Kidney capillary endothelial cell (primary cell): ENCODE data around the gene UBE2R2.
"Not testable (repeated sequence)": the region's sequence is repeated elsewhere in the genome, so short reads cannot be mapped to it uniquely, and the experiment has no call there.

Experiments
- DNase-seq: peaks from one replicate; pipeline ENCODE4 v3.0.0-alpha.2; 2018; ENCODE audit warnings: low spot score

The UBE2R2 gene

DNA sequence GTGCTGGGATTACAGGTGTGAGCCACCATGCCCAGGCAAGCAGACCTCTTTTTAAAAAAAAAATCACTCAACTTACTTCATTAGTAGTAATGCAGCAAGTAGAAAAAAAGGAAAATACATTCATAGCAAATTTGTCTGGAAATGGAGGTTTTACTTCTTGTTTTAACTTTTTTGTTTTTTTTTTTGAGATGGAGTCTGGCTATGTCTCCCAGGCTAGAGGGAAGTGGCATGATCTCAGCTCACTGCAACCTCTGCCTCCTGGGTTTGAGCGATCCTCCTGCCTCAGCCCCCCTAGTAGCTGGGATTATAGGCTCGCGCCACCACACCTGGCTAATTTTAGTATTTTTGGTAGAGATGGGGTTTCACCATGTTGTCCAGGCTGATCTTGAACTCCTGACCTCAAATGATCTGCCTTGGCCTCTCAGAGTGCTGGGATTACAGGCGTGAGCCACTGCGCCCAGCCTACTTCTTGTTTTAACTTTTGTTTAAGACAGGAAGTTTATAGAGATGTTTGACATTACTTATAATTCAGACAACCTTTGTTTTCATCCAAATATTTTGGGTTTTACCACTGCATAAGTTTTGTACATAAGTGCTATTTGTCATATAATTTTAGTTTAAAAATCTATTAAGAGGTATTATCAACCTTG is 26.5 kb downstream of the UBE2R2 start:
- DNase-seq = no peak

DNA sequence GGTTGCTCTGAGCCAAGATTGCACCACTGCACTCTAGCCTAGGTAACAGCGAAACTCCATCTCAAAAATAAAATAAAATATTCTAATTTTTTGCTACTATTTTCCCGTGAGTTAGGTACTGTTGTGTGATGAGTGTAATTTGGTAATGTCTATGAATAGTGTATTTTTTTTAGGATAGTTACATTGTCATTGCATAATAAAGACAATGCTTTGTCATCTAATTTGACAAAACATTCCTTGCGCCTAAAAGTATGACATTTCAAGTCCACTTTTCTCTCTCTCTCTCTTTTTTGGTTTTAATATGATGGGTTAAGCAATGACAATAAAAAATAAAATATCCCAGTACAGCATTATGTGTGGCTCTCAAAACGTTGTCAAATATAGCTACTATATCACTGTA is 29.3 kb downstream of the UBE2R2 start:
- no peak for DNase-seq

DNA sequence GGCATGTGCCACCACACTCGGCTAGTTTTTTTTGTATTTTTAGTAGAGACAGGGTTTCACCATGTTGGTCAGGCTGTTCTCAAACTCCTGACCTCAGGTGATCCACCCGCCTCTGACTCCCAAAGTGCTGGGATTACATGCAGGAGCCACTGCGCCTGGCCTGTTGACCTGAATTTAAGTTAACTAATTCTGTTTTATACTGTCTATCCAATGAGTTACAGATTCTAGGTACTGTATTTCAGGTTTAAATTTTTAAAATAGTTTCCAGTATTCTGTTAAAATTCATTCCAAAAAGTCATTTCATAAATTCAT is 30.9 kb downstream of the UBE2R2 start:
- not testable (repeated sequence) for DNase-seq

DNA sequence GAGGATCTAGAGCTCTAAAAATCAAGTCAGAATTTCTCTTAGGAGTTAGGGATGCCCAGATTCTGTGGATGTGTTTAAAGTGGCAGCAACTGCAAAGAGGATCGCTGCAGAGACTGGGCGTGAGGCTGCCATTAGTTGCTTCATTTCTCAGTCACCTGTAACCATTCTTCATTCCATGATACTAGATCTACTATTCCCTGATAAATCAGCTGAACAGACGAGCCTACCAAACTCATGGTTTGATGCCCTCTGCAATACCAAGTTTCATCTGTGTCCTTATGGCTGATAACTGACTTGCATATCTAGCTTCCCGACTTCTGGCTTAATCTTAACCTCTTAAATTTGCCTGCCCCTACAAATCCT is 33.3 kb downstream of the UBE2R2 start:
- no peak for DNase-seq

DNA sequence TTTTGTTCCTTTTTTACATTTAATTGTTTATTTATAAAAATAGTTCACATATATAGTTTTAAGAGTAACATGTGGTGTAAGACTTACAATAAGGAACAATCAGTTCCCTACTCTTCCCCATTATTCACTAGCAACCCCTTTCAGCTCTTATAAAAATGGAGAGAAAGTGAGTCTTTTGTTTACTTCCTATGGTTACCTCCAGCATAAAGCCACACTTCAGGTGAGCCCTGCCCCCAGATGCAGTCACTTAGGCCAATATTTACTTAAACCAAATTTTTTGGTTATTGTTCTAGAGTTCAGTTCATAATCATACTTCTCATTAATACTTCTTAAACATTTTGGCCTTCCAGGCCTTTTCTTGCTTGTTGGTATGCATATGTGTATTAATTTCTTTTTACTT is 33.7 kb downstream of the UBE2R2 start:
- DNase-seq = no peak

DNA sequence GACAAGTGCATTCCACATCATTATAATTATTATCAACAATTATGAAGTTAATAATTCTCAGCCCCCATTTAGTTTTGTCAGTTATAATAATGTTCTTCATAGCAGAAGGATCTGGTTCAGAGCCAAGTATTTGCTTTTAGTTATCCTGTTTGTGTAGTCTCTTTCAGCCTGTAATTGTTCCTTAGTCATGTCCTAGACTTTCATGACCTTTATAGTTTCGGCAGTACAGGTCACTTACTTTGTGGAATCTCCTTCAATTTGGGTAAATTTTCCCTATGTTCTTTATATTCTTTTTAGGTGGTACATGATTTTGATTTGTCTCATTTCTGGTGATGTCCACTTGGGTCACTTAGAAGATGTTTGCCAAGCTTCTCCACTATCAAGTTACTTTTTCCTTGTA is 34.3 kb downstream of the UBE2R2 start:
- no peak for DNase-seq

DNA sequence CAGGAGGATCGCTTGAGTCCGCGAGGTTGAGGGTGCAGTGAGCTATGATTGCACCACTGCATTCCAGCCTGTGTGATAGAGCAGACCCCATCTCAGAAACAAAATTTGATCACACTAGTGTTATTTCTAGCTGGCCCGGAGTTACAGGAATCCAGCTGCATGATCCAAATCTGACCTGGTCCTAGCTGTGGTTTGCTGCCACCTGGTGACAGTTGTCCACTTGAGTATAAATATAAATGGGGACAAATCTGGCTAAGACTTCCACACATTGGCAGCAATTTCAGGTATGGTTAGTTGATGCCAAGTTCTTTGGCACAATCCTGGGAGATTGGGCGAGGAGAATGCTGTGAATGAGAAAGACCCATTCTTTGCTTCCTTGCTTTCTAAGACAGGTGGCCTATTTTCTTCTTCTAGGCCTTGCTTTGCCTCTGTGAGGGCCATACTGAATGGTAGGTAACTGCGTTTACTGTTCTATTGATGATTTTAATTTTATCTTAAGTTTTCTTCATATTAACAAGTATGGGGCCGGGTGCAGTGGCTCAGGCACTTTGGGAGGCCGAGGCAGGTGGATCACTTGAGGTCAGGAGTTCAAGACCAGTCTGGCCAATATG is 35.4 kb downstream of the UBE2R2 start:
- peak; percentile 40 for DNase-seq

DNA sequence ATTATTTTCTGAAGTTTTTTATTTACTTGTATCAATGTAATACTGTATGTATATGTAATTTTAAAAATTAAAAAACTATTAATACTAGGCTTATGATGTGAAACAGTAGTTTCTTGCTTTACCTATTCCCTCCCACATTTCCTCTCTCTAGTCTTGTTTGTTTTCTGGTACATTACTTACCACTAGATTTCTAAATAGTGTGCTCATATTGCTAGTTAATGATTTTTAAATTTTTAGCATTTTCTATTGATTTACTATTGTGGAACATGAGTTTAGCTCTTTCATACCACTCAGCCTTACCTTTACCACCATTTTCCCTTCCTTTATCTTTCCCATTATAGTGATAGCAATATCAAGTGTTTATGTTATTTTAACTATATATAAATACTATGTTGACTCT is 39.3 kb downstream of the UBE2R2 start:
- no peak for DNase-seq

DNA sequence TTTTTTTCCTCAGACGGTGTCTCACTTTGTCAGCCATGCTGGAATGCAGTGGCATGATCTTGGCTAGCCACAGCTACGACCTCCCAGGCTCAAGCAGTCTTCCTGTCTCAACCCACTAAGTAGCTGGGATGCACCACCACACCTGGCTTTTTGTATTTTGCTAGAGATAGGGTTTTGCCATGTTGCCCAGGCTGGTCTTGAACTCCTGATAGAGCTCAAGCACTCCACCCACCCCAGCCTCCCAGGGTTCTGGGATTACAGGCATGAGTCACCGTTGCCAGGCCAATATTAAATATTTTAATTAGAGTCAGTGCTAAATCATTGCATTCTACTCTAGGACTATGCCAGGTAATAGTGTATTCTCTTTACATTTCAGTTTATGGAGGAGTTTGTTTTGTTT is 41.5 kb downstream of the UBE2R2 start:
- no peak for DNase-seq

DNA sequence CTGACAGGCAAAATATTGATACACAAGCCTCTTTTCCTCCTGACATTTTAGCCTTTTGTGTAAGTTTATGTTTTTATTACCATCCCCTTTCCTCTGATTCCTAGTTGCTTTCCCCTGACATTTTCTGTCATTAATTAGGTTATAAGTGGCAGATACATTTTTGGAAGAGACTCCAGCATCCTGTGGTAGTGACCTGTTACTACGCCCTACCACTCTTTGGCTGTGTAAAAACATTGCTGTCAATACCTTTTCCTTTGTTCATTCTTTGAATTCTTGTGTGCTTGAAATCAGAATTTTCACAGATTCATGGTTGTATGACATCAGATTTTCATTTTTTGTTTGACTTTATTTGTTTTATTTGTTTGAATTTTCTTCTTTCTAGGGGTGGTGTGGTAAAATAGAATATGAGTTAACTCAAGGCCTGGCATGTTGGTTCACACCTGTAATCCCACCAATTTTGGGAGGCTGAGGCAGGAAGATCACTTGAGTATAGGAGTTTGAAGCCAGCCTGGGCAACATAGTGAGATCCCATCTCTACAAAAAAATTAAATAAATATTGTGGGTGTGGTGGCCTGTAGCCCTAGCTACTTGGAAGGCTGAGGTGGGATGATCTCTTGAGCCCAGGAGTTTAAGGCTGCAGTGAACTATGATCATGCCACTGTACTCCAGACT is 43.4 kb downstream of the UBE2R2 start:
- DNase-seq = no peak

DNA sequence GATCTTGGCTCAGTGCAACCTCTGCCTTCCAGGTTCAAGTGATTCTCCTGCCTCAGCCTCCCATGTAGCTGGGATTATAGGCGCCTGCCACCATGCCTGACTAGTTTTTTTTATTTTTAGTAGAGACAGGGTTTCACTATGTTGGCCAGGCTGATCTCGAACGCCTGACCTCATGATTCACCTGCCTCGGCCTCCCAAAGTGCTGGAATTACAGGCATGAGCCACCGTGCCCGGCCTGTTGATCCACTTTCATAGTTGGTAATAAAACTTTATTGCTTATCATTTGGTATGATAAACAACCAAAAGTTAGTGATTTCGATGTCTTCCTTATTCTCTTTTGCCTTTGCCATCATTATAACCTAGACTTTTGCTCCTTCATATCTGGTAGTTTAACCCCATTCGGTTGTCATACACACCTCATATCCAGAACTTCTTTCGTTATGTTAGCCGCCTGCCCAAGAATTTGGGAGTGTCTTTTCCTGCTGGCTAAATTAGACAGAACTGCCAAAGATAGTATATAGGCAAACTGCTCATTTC is 45.0 kb downstream of the UBE2R2 start:
- no peak for DNase-seq

DNA sequence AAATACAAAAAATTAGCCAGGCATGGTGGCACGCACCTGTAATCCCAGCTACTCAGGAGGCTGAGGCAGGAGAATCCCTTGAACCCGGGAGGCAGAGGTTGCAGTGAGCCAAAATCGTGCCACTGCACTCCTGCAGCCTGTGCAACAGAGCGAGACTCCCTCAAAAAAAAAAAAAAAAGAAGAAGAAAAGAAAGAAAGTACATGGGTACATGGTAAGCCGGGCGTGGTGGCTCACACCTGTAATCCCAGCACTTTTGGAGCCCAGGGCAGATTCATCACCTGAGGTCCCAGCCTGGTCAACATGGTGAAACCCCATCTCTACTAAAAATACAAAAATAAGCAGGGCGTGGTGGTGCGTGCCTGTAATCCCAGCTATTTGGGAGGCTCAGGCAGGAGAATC is 46.1 kb downstream of the UBE2R2 start:
- DNase-seq = not testable (repeated sequence)

DNA sequence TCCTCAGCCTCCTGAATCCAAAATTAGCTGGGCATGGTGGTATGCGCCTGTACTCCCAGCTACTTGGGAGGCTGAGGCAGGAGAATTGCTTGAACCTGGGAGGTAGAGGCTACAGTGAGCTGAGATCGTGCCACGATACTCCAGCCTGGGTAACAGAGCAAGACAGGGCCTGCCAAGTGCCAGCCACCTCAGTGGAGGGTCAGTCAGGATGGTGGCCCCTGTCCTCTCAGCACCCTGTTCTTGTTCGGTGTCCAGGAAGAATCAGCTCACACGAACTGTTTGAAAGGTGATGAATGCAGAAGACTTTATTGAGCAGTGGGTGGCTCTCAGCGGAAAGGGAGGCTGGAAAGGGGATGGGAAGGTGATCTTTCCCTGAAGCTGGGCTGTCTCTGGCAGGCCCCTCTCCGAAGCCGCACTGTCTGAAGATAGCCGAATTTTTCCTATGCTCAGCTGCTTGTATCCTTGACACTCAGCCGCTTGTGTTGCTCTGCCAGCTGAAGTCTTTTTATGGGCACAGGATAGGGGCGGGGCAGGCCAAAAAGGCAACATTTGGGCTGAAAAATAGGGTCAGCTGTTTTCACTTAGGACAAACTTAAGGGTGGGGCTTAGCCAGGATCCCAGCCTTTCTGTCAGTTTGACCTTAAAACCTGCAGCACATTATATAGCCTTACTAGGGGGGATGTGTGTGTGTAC is 50.9 kb downstream of the UBE2R2 start:
- DNase-seq = no peak

DNA sequence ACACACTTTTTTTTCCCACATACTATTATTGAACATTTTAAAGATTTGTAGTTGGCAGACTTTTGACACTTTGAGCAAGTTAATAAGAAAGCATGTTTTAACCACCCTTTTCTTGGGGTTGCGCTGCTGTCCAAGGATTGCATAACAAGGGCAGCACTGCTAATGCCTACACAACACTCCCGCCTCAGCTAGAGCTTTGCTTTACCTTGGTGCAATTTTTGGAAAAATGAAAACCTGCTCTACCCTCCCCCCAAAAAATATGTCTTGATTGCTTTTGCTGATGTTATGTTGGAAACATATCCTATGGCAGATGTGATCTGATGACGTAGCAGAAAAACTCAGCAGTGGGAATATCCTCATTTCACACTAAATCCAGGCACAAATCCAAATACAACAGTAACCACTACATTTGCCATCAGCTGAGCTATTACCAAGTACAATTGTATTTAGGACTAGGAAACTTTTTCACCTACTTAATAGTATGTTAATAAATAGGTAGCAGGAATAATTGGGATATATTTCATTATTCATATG is 51.5 kb downstream of the UBE2R2 start:
- no peak for DNase-seq

DNA sequence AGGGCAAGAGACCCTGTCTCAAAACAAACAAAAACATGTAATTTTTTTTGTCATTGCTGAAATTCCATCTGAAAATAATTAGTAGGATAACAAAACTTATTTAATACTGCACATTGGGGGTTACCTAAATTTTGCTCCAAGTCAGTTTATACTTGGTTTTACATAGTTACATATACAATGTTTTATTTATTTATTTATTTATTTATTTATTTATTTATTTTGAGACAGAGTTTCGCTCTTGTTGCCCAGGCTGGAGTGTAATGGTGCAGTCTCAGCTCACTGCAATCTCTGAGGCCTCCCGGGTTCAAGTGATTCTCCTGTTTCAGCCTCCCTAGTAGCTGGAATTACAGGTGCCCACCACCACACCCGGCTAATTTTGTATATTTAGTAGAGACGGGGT is 52.3 kb downstream of the UBE2R2 start:
- DNase-seq = not testable (repeated sequence)

DNA sequence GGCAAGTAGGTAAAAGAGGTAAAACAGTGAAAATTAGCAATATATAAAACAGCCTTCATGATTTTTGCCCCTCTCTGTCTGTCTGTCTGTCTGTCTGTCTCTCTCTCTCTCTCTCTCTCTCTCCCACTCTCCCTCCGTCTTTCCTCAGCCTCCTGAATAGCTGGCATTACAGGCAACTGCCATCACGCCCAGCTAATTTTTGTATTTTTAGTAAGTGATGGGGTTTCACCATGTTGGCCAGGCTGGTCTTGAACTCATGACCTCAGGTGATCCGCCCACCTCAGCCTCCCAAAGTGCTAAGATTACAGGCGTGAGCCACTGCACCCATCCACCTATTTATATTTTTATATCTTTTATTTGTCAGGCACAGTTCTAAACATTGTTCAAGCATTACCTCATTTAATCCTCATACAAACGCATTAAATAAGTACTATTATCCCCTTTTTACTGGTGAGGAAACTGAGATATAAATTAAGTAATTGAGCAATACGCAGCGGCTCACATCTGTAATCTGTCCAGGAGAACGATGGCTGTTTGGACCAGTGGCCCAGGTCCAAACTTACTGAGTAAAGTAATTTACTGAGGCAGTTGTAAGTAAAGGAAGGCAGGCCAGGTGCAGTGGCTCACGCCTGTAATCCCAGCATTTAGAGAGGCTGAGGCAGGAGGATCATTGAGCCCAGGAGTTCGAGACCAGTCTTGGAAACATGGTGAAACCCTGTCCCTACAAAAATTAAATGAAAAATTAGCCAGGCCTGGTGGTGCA is 60.9 kb downstream of the UBE2R2 start:
- no peak for DNase-seq

DNA sequence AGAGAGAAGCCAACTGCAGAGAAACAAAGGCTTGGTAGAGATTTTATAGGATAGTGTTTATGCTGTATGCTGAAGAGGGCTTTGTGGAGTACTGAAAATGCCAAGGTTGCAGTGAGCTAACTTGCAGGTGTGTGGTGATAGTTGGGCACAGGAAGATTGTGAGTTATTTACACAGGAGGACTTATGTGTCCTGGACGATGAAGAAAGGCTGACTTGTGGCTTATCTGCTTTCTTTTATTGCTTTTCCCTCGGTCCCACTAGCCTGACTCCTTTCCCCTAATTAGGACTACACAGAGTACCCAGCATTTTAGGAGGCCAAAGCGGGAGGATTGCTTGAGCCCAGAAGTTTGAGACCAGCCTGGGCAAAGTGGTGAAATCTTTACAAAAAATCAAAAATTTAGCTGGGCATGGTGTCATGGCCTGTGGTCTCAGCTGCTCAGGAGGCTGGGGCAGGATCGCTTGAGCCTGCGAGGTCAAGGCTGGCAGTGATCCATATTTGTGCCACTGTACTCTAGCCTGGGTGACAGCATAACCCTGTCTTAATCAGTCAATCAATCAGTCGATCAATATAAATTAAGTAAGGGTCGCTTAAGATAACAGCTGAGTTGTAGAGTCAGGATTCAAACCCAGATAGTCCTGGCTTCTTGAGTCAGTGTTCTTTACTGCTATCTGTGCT is 61.9 kb downstream of the UBE2R2 start:
- DNase-seq = no peak

DNA sequence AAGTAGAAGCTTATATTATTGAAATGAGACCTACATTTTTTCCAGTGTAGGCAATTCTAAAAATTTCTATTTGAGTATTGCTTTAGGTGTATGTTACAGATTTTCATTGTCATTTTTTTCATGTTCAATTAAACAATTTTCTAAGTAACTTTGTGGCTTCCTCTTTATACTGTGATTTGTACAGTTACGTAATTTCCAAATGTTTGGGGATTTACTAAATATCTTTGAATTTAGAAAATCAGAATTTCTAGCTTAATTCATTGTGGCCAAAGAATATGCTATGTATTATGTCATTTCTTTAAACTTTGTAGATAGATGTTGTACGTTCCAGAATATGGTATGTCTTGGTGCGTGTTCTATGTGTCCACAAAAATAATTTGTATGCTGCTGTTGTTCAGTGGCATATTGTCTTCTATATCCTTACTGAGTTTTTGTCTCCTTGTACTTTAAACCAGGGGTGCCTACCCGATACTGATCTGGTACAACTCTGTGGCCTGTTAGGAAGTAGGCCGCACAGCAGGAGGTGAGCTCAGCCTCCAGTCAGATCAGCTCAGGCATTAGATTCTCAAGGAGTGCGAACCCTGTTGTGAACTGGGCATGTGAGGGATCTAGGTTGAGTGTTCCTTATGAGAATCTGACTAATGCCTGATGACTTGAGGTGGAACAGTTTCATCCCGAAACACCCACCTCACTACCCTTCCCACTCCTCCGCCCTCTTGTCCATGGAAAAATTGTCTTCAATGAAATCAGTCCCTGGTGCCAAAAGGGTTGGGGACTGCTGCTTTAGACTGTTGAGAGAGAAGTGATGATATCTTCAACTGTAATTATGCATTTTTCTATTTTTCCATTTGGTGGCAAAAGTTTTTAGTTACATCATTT is 63.5 kb downstream of the UBE2R2 start:
- no peak for DNase-seq

DNA sequence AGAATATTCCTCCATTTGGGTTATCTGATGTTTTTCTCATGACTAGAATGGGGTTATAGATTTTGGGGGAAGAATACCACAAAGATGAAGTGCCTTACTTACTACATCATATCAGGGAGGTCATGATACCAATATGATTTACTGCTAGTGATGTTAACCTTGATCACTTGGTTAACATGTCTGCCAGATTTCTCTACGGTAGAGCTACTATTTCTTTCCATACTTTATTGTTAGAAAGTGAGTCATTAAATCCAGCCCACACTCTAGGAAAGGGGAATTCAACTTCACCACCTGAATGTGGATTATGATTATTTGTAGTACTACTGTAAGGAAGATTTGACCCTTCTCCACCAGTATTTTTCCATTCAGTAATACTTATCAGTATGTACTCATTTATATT is 64.7 kb downstream of the UBE2R2 start:
- no peak for DNase-seq
